Tibial nerve (tissue), 4 donors: ENCODE data around the gene EP400. TPM values are rescaled to one million over a fixed set of nuclear protein-coding genes. Genes with fewer than 3 reads are reported as not detected.
"Not testable (repeated sequence)": the region's sequence is repeated elsewhere in the genome, so short reads cannot be mapped to it uniquely, and the experiment has no call there.

ENCODE experiments used
- DNase-seq, 2 donors: peaks; one replicate each; pipeline ENCODE4 v3.0.0-alpha.2; 2019; ENCODE audit warnings: low spot score in 2 of 2
- H3K27ac ChIP-seq, 4 donors: fragments of 200-600 bp; sonication (generic) in 3 of 4; one replicate each; pipeline ENCODE4 v1.5.1; 2017 to 2019; ENCODE audit warnings: mild to moderate bottlenecking in 1 of 4
- H3K27me3 ChIP-seq, 2 donors: fragments of 200-600 bp; sonication (generic) in 1 of 2; one replicate each; pipeline versions ENCODE4 v1.5.1 to v1.6.0; 2017 to 2019
- H3K36me3 ChIP-seq, 3 donors: fragments of 200-600 bp; sonication (generic); one replicate each; pipeline ENCODE4 v1.5.1; 2018 to 2019
- H3K4me1 ChIP-seq, 4 donors: fragments of 200-600 bp; sonication (generic) in 3 of 4; one replicate each; pipeline ENCODE4 v1.5.1; 2017 to 2019
- H3K4me3 ChIP-seq, 4 donors: fragments of 200-600 bp; sonication (generic) in 3 of 4; one replicate each; pipeline ENCODE4 v1.5.1; 2017 to 2019; ENCODE audit warnings: mild to moderate bottlenecking in 1 of 4, moderate library complexity in 1 of 4
- H3K9me3 ChIP-seq, 4 donors: fragments of 200-600 bp; sonication (generic) in 3 of 4; one replicate each; pipeline ENCODE4 v1.5.1; 2017 to 2019
- EP300 ChIP-seq, 2 donors: sonication (generic); formaldehyde crosslinking; IDR thresholded peaks; one replicate each; pipeline ENCODE4 v1.6.1; 2017; ENCODE audit warnings: antibody characterized with exemption in 2 of 2, mild to moderate bottlenecking in 1 of 2
- POLR2A ChIP-seq, 2 donors: fragments of 450-650 bp; IDR thresholded peaks; one replicate each; pipeline ENCODE4 v1.6.1; 2017; ENCODE audit warnings: antibody characterized with exemption in 2 of 2, mild to moderate bottlenecking in 2 of 2, moderate library complexity in 2 of 2
- WGBS, 2 donors: methylation state at CpG; one replicate each; pipeline ENCODE4 v1.1.5; 2018; 5-methylcytosine and 5-hydroxymethylcytosine counted together
- total RNA-seq, 4 donors: library from RNA; depleted of rRNA; stranded (reverse); fragments of >200 nt; gene quantifications; one replicate each; pipeline ENCODE4 v1.1.0, GENCODE V29; 2016
- TF ChIP-seq, protein P1 (sequence below), 5 experiments: fragments of 200-600 bp in 3 of 5; fragments of 450-650 bp in 2 of 5; sonication (generic) in 3 of 5; IDR thresholded peaks; one replicate each; pipeline ENCODE4 v1.5.1; 2016 to 2019; ENCODE audit warnings: antibody characterized with exemption in 5 of 5, mild to moderate bottlenecking in 3 of 5, moderate library complexity in 2 of 5

Gene EP400
- total RNA-seq, 4 donors from 2014 or later: 27.8 to 41.4 (median 32.2) TPM

DNA sequence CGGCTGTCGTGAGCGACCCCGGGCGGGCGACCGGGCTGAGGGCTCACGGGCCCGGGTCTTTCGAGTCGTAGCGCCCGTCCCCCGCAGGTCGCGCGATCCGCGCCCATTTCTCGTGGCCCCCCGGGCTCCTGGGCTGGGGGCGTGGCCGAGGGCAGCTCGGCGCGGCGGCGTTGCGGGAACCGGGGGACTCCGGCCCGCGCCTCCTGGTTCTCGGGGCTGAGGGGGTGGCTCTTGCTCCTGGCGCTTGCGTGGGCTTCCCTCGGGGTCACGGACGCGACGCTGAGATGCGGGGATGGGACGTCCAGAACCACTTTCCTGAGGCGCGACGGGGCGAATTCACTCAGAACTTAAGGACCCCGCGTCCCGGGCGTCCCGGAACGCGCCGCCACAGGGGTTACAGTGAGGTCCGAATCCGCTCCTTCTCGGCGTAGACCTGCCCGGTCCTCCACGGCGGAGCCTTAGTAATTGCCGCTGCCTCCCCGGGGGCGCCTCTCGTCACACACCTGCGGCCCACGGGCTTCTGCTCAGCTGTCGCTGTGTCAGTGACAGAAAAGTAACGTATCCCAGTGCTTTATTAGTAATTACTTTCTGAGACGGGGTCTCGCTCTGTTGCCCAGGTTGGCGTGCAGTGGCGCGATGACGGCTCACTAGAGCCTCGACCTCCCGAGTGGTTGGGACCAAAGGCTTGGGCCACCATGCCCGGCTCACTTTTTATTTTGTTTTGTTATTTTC lies 606 bp downstream of the EP400 start:
- Histone ChIP-seq H3K27ac (peak overlapping the region; percentile 64 to 91 (median 86)), H3K4me3 (peak overlapping the region; percentile 60 to 99 (median 91)), H3K27me3 (no peaks in the 10 kb centered on the region), H3K4me1 (peaks cover 0 to 49% (median 23%) of the 10 kb centered on the region in 4 donors), H3K36me3 (peaks cover 0 to 2% (median 0%) of the 10 kb centered on the region in 3 donors), H3K9me3 (no peaks in the 10 kb centered on the region)
- DNase-seq: no peak
- TF ChIP-seq, protein P1, sequence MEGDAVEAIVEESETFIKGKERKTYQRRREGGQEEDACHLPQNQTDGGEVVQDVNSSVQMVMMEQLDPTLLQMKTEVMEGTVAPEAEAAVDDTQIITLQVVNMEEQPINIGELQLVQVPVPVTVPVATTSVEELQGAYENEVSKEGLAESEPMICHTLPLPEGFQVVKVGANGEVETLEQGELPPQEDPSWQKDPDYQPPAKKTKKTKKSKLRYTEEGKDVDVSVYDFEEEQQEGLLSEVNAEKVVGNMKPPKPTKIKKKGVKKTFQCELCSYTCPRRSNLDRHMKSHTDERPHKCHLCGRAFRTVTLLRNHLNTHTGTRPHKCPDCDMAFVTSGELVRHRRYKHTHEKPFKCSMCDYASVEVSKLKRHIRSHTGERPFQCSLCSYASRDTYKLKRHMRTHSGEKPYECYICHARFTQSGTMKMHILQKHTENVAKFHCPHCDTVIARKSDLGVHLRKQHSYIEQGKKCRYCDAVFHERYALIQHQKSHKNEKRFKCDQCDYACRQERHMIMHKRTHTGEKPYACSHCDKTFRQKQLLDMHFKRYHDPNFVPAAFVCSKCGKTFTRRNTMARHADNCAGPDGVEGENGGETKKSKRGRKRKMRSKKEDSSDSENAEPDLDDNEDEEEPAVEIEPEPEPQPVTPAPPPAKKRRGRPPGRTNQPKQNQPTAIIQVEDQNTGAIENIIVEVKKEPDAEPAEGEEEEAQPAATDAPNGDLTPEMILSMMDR (IDR thresholded peaks at IDR 0.05): no peak
- TF ChIP-seq EP300 (IDR thresholded peaks at IDR 0.05) (no peak), POLR2A (IDR thresholded peaks at IDR 0.05) (no peak)
- WGBS, 2 donors: 1 to 2% methylated on average over 27 to 35 of the region's 79 CpGs

DNA sequence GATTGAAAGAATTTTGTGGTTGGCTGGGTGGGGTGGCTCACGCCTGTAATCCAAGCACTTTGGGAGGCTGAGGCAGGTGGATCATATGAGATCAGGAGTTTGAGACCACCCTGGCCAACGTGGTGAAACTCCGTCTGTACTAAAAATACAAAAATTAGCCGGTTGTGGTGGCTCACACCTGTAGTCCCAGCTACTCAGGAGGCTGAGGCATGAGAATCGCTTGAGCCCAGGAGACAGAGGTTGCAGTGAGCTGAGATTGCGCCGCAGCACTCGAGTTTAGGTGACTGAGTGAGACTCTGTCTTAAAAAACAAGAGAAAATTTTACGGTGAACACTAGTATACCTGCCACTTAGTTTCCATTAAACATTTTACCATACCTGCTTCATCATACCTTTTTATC lies 4.1 kb downstream of the EP400 start:
- not testable (repeated sequence) for H3K36me3 ChIP-seq, H3K27me3 ChIP-seq, DNase-seq, H3K4me3 ChIP-seq, H3K9me3 ChIP-seq, H3K27ac ChIP-seq
- H3K4me1 ChIP-seq: peaks cover 0 to 69% (median 27%) of the 10 kb centered on the region in 4 donors
- 95 to 96% methylated on average over 9 of the region's 9 CpGs for WGBS, 2 donors

DNA sequence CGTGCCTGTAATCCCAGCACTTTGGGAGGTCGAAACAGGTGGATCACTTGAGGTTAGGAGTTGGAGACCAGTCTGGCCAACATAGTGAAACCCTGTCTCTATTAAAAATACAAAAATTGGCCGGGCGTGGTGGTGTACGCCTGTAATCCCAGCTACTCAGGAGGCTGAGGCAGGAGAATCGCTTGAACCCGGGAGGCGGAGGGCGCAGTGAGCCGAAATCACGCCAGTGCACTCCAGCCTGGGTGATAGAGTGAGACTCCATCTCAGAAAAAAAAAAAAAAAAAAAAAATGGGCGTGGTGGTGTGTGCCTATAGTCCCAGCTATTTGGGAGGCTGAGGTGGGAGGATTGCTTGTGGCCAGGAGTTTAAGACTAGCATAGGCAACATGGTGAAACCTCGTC lies 4.7 kb downstream of the EP400 start:
- not testable (repeated sequence) for DNase-seq, H3K9me3 ChIP-seq, H3K4me3 ChIP-seq, H3K27me3 ChIP-seq, H3K36me3 ChIP-seq, H3K27ac ChIP-seq
- peaks cover 0 to 69% (median 27%) of the 10 kb centered on the region in 4 donors for H3K4me1 ChIP-seq
- WGBS, 2 donors: 93 to 97% methylated on average over 13 of the region's 13 CpGs

DNA sequence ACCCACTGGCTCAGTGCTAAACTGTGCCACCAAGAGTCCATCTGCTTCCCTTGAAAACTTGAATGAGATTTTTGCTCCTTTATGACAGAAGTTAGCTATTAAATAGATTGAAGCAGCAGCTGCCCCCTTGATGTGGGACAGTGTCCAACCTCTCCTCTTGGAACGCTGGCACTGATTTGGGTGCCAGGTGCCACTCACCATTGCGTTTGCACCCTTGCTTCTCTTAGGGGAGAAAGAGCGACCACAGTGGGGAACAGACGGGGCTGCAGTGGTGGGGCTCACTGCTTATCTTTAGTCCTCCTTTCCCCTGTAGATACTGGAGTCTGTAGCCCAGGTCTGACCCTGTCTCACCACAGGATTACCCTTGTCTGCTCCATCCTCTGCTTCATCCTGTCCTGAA lies 9.4 kb downstream of the EP400 start:
- TF ChIP-seq, protein P1 (IDR thresholded peaks at IDR 0.05): no peak
- TF ChIP-seq EP300 (IDR thresholded peaks at IDR 0.05) (no peak), POLR2A (IDR thresholded peaks at IDR 0.05) (no peak)
- no peak overlapping the region for H3K27ac ChIP-seq
- H3K27me3 ChIP-seq: no peaks in the 10 kb centered on the region
- H3K9me3 ChIP-seq: no peaks in the 10 kb centered on the region
- H3K4me3 ChIP-seq: no peak overlapping the region
- DNase-seq: no peak
- peaks cover 0 to 25% (median 0%) of the 10 kb centered on the region in 3 donors for H3K36me3 ChIP-seq
- peaks cover 0 to 74% (median 6%) of the 10 kb centered on the region in 4 donors for H3K4me1 ChIP-seq
- 83 to 85% methylated on average over 4 of the region's 4 CpGs for WGBS, 2 donors

DNA sequence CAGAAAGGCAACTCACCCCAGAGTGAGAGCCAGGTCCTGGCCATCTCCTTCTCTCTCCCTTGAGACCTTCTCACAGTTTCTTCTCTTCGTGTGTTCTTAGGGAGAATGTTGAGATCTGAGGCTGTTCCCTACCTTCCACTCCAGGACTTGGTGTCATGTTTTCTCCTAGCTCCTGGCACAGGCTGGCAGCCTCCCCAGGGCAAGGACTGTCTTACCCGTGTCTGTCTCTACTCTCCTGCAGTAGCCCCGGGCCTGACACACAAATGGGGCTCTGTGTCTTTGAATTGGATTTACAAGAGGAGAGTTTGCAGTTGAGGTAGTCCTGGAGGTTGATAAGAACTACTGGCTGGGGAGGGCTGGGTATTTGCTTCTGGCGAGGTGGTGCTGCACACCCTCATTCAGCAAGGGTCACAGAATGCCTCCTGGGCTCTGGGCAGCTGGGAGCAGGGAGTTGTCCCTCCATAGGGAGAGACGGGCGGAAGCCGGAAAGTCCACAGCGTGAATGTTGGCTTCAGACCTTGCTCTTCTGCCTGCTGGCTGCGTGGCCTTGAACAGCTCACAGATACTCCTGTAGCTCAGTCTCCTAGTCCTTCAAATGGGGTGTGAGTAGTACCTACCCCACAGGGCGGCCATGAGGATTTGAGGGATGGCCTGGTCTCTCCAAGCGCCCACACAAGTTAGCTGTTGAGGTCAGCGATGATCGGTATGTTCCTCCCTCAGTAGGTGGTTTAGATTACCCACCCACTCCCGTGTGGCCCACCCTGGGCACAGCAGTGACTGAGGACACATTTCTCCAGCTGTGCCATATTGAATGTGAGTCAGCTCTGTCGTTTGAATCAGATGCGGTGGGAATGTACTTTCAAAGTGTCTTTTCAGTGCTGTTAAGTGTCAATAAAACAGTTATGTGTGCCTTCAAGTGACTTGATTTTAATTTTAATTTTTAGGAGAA lies 10.2 kb downstream of the EP400 start:
- H3K27ac ChIP-seq: no peak overlapping the region
- WGBS, 2 donors: 68 to 74% methylated on average over 16 of the region's 16 CpGs
- H3K36me3 ChIP-seq: peaks cover 0 to 25% (median 0%) of the 10 kb centered on the region in 3 donors
- no peak for DNase-seq
- no peak overlapping the region for H3K4me3 ChIP-seq
- no peaks in the 10 kb centered on the region for H3K9me3 ChIP-seq
- no peaks in the 10 kb centered on the region for H3K27me3 ChIP-seq
- TF ChIP-seq POLR2A (IDR thresholded peaks at IDR 0.05) (no peak), EP300 (IDR thresholded peaks at IDR 0.05) (no peak)
- TF ChIP-seq, protein P1 (IDR thresholded peaks at IDR 0.05): no peak
- peaks cover 0 to 79% (median 11%) of the 10 kb centered on the region in 4 donors for H3K4me1 ChIP-seq

DNA sequence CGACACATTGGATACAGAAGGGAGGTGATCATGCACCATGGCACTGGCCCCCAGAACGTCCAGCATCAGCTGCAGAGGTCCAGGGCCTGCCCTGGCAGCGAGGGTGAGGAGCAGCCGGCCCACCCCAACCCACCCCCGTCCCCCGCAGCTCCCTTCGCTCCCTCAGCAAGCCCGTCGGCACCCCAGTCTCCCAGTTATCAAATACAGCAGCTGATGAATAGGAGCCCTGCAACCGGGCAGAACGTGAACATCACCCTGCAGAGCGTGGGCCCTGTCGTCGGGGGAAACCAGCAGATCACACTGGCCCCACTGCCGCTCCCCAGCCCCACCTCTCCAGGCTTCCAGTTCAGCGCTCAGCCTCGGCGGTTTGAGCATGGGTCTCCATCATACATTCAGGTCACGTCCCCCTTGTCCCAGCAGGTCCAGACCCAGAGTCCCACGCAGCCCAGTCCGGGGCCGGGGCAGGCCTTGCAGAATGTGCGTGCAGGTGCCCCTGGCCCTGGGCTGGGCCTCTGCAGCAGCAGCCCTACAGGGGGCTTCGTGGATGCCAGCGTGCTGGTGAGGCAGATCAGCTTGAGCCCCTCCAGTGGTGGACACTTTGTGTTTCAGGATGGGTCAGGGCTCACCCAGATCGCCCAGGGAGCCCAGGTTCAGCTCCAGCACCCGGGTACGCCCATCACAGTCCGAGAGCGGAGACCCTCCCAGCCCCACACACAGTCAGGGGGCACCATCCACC lies 11.0 kb downstream of the EP400 start:
- not testable (repeated sequence) for DNase-seq, H3K27me3 ChIP-seq, H3K27ac ChIP-seq, H3K4me3 ChIP-seq, H3K9me3 ChIP-seq
- H3K36me3 ChIP-seq: peaks cover 0 to 25% (median 0%) of the 10 kb centered on the region in 3 donors
- WGBS, 2 donors: 81 to 91% methylated on average over 14 to 19 of the region's 30 CpGs
- H3K4me1 ChIP-seq: peaks cover 0 to 81% (median 14%) of the 10 kb centered on the region in 4 donors

DNA sequence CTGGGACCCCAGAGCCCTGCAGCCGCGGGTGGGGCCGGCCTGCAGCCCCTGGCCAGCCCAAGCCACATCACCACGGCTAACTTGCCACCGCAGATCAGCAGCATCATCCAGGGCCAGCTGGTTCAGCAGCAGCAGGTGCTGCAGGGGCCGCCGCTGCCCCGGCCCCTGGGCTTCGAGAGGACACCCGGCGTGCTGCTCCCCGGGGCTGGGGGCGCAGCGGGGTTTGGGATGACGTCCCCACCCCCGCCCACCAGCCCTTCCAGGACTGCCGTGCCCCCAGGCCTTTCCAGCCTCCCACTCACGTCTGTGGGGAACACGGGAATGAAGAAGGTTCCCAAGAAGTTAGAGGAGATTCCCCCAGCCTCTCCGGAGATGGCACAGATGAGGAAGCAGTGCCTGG lies 11.6 kb downstream of the EP400 start:
- H3K27me3 ChIP-seq, H3K4me3 ChIP-seq, H3K9me3 ChIP-seq, H3K27ac ChIP-seq, DNase-seq: not testable (repeated sequence)
- H3K4me1 ChIP-seq: peaks cover 0 to 77% (median 14%) of the 10 kb centered on the region in 4 donors
- H3K36me3 ChIP-seq: peaks cover 0 to 25% (median 0%) of the 10 kb centered on the region in 3 donors
- WGBS, 2 donors: 67 to 100% methylated on average over 1 to 3 of the region's 20 CpGs
